Measurements from ENCODE around the gene SNAPC3. TPM values are rescaled to one million over a fixed set of nuclear protein-coding genes. Genes with fewer than 3 reads are reported as not detected.
"Not testable (repeated sequence)": the region's sequence is repeated elsewhere in the genome, so short reads cannot be mapped to it uniquely, and the experiment has no call there.

Gene SNAPC3
- total RNA-seq, 1 donor from 2014 or later: 68.7 TPM

DNA sequence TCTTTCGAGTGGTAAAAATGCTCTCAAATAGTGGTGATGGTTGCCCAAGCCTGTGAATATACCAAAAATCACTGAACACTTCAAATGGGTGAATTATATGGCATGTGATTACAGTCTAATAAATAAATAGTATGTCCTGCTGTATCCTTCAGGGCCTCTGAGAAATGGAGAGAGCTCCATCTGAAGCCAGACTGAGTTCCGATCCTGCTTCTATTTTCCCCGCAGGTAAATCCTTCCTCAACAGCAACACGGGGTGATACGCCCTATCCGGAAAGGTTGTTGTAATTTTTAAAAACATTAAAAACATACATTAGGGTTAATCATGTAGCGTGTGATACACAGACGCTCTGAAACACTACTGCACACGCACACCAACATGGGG lies 695 bp upstream of the SNAPC3 start:
- peak overlapping the region; percentile 98 for H3K27ac Mint-ChIP-seq
- no peak overlapping the region for H3K27ac ChIP-seq
- H3K79me2 ChIP-seq (ENCODE audit: low read depth): peaks cover 43% of the 10 kb centered on the region
- H3K4me3 Mint-ChIP-seq: peak overlapping the region; percentile 99
- peaks cover 15% of the 10 kb centered on the region for H4K20me1 ChIP-seq (ENCODE audit: low read depth)
- no peaks in the 10 kb centered on the region for H3K9me3 Mint-ChIP-seq
- peaks cover 6% of the 10 kb centered on the region for H3K4me1 ChIP-seq
- H3K27me3 ChIP-seq: no peaks in the 10 kb centered on the region
- H3F3A ChIP-seq (ENCODE audit: low read depth): no peaks in the 10 kb centered on the region
- H2AFZ ChIP-seq (replicated peaks): peak overlapping the region; percentile 16
- H3K36me3 ChIP-seq: peaks cover 5% of the 10 kb centered on the region
- H3K9me3 ChIP-seq (ENCODE audit: low read depth): no peaks in the 10 kb centered on the region
- peaks cover 21% of the 10 kb centered on the region for H3K36me3 Mint-ChIP-seq
- TF ChIP-seq EZH2phosphoT487 (IDR thresholded peaks at IDR 0.05): no peak
- no peak for TF ChIP-seq EZH2 (IDR thresholded peaks at IDR 0.05)
- TF ChIP-seq, protein P1, sequence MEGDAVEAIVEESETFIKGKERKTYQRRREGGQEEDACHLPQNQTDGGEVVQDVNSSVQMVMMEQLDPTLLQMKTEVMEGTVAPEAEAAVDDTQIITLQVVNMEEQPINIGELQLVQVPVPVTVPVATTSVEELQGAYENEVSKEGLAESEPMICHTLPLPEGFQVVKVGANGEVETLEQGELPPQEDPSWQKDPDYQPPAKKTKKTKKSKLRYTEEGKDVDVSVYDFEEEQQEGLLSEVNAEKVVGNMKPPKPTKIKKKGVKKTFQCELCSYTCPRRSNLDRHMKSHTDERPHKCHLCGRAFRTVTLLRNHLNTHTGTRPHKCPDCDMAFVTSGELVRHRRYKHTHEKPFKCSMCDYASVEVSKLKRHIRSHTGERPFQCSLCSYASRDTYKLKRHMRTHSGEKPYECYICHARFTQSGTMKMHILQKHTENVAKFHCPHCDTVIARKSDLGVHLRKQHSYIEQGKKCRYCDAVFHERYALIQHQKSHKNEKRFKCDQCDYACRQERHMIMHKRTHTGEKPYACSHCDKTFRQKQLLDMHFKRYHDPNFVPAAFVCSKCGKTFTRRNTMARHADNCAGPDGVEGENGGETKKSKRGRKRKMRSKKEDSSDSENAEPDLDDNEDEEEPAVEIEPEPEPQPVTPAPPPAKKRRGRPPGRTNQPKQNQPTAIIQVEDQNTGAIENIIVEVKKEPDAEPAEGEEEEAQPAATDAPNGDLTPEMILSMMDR (IDR thresholded peaks at IDR 0.05): no peak
- H3K4me1 Mint-ChIP-seq: peaks cover 30% of the 10 kb centered on the region
- DNase-seq (ENCODE audit: low spot score): no peak
- H3K27me3 Mint-ChIP-seq (ENCODE audit: insufficient read depth, low read depth): peaks cover 7% of the 10 kb centered on the region
- peak overlapping the region; percentile 85 for H3K4me2 ChIP-seq
- peak overlapping the region; percentile 68 for H3K4me3 ChIP-seq
- no peak overlapping the region for H3K9ac ChIP-seq

DNA sequence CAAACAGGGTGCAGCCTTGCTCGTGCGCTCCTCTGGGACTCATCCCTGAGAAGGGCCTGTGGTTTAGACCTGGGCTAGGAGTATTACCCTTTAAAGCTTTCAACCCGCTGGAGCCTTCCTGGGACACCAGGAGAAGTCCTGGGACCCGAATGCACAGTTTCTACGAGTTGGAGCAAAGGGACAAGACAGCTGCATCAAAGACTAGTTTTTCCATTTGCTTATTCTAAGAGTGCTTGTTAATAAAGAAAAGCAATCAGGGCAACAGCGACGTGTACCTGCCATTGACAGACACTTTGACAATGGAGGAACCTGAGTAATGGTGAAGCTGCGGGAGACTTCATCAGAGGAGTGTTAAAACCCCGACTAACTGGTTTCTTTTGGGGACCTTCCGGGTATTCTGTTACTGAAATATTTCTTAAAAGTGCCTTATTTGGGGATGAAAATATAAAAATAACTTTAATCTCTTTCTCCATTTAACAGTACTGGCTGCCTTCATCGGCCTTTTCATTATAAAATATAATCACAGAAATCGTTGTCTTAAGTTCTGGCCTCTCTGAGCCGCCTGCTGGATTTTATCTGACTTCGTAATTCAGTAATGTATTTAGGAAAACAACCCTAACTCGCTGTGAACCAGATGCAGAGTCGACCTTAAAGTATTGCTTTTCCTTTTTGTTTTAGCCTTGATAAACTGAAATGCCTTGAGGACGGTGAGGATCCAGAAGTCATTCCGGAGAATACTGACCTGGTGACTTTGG lies 732 bp downstream of the SNAPC3 start:
- H3K9me3 Mint-ChIP-seq: no peaks in the 10 kb centered on the region
- Histone ChIP-seq H2AFZ (replicated peaks) (peak overlapping the region; percentile 16), H3K79me2 (ENCODE audit: low read depth) (peaks cover 56% of the 10 kb centered on the region)

DNA sequence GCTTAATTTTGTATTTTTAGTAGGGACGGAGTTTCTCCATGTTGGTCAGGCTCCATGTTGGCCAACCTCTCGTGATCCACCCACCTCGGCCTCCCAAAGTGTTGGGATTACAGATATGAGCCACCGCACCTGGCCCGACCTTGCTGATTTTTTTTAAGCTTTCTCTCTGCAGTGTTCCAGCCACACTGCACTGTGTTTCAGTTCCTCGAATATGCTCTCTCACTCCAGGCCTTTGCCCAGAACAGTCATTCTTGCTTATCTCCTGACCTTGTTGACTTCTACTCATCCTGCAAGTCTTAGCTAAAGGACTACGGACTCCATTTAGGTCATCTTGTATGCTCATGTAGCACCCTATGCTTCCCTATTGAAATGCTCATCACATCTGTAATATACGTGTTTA lies 3.3 kb downstream of the SNAPC3 start:
- Mint-ChIP-seq H3K36me3 (peaks cover 34% of the 10 kb centered on the region), H3K9me3 (no peaks in the 10 kb centered on the region), H3K27me3 (ENCODE audit: insufficient read depth, low read depth) (peaks cover 9% of the 10 kb centered on the region), H3K27ac (no peak overlapping the region), H3K4me3 (no peak overlapping the region), H3K4me1 (peaks cover 30% of the 10 kb centered on the region)
- H3K36me3 ChIP-seq: peaks cover 16% of the 10 kb centered on the region
- H3K9me3 ChIP-seq (ENCODE audit: low read depth): no peaks in the 10 kb centered on the region
- peaks cover 12% of the 10 kb centered on the region for H3K4me1 ChIP-seq
- H3K4me3 ChIP-seq: no peak overlapping the region
- H3K27ac ChIP-seq: no peak overlapping the region
- H3K4me2 ChIP-seq: no peak overlapping the region
- H3F3A ChIP-seq (ENCODE audit: low read depth): peaks cover 5% of the 10 kb centered on the region
- H2AFZ ChIP-seq (replicated peaks): no peak overlapping the region
- TF ChIP-seq EZH2 (IDR thresholded peaks at IDR 0.05) (no peak), EZH2phosphoT487 (IDR thresholded peaks at IDR 0.05) (no peak)
- TF ChIP-seq, protein P1 (IDR thresholded peaks at IDR 0.05): no peak
- no peaks in the 10 kb centered on the region for H3K27me3 ChIP-seq
- peaks cover 26% of the 10 kb centered on the region for H4K20me1 ChIP-seq (ENCODE audit: low read depth)
- peaks cover 82% of the 10 kb centered on the region for H3K79me2 ChIP-seq (ENCODE audit: low read depth)
- no peak overlapping the region for H3K9ac ChIP-seq
- no peak for DNase-seq (ENCODE audit: low spot score)

More for the DNA sequence above, 732 bp downstream of the SNAPC3 start:
- peaks cover 10% of the 10 kb centered on the region for H3K27me3 Mint-ChIP-seq (ENCODE audit: insufficient read depth, low read depth)
- peaks cover 28% of the 10 kb centered on the region for H3K4me1 Mint-ChIP-seq
- Histone ChIP-seq H4K20me1 (ENCODE audit: low read depth) (peaks cover 15% of the 10 kb centered on the region), H3K4me2 (peak overlapping the region; percentile 85), H3K27ac (no peak overlapping the region), H3K4me3 (peak overlapping the region; percentile 68), H3F3A (ENCODE audit: low read depth) (no peaks in the 10 kb centered on the region), H3K4me1 (peaks cover 6% of the 10 kb centered on the region), H3K27me3 (no peaks in the 10 kb centered on the region), H3K9me3 (ENCODE audit: low read depth) (no peaks in the 10 kb centered on the region), H3K9ac (peak overlapping the region; percentile 71), H3K36me3 (peaks cover 5% of the 10 kb centered on the region)
- TF ChIP-seq EZH2 (IDR thresholded peaks at IDR 0.05) (no peak), EZH2phosphoT487 (IDR thresholded peaks at IDR 0.05) (no peak)
- TF ChIP-seq, protein P1 (IDR thresholded peaks at IDR 0.05): no peak
- peak; percentile 15 for DNase-seq (ENCODE audit: low spot score)
- H3K36me3 Mint-ChIP-seq: peaks cover 26% of the 10 kb centered on the region
- peak overlapping the region; percentile 78 for H3K27ac Mint-ChIP-seq
- peak overlapping the region; percentile 99 for H3K4me3 Mint-ChIP-seq

DNA sequence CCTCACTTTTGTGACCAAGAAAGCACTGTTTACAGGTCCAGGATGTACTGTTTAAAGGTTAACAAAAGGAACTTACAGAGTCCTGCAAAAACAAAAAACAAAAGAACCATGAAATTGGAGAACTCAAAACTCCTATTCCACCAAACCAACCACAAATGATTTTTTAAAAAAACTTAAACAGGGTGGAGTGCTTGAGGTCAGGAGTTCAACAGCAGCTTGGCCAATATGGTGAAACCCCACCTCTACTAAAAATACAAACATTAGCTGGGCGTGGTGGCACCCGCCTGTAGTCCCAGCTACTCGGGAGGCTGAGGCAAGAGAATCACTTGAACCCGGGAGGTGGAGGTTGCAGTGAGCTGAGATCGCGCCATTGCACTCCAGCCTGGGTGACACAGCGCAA lies 5.0 kb downstream of the SNAPC3 start:
- Histone ChIP-seq H3K36me3 (peaks cover 16% of the 10 kb centered on the region), H3K79me2 (ENCODE audit: low read depth) (peaks cover 98% of the 10 kb centered on the region), H3K4me1 (peaks cover 13% of the 10 kb centered on the region), H4K20me1 (ENCODE audit: low read depth) (peaks cover 31% of the 10 kb centered on the region)
- not testable (repeated sequence) for H3K27me3 ChIP-seq; H3K4me3 ChIP-seq; H3K27ac Mint-ChIP-seq; DNase-seq (ENCODE audit: low spot score); H3K9ac ChIP-seq; H3F3A ChIP-seq (ENCODE audit: low read depth); H3K27me3 Mint-ChIP-seq (ENCODE audit: insufficient read depth, low read depth); H3K27ac ChIP-seq; H3K4me2 ChIP-seq; H2AFZ ChIP-seq (replicated peaks); H3K4me3 Mint-ChIP-seq; H3K9me3 Mint-ChIP-seq; H3K9me3 ChIP-seq (ENCODE audit: low read depth)
- peaks cover 28% of the 10 kb centered on the region for H3K4me1 Mint-ChIP-seq
- H3K36me3 Mint-ChIP-seq: peaks cover 40% of the 10 kb centered on the region

Data from neural progenitor cell (in vitro differentiated cells).